NCI-H446 (cell line): ENCODE measurements around the gene NOTO.

Experiments used
- DNase-seq, 2 experiments: peaks; one replicate each; lab custom pipeline; 2025; lab: John Stamatoyannopoulos, UW

NOTO gene

GRCh38 chr2:73233932-73234832 lies 31.8 kb downstream of the NOTO start, which contains the start of gene CCT7:
Gene CCT7 (plus strand): TSS chr2:73234308. CDS start chr2:73234379, 71 bp downstream.
- peak; percentile 82 to 91 for DNase-seq

DNA sequence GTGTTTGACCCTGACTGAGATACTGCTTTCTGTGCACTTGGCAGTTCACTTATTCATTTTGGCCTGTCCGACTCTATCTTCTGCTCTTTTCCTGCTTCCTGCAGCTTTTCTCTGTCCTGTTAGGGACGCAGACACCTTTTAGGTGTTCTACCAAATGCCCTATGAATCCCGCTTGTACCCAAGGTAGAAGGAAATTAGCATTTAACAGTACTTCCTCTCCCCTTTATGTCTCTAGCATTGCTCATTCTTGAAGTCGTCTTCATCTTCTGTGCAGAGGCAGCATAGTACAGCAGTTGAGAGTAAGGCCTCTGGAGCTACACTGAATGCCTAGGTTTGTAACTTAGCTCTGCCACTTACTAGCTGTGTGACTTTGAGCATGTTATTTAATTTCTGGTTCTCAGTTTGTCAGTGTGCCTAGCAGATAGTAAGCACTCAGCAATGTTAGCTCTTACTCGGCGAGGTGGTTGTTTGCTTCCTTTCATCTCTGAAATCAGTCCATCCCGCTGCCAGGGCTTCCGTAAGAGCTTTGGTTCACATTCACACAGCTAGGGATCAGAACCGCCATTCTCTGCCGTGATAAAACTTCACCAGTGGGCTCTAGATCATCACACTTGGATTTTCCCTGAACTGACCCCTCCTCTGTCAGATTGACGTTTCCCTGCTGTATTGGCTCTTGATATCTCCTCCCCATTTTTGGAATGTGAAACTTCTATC lies 33.1 kb downstream of the NOTO start:
- DNase-seq = no peak

- DNase-seq = no peak
These were observed 34.8 kb downstream of the NOTO start for GRCh38 chr2:73237168-73237567.

DNA sequence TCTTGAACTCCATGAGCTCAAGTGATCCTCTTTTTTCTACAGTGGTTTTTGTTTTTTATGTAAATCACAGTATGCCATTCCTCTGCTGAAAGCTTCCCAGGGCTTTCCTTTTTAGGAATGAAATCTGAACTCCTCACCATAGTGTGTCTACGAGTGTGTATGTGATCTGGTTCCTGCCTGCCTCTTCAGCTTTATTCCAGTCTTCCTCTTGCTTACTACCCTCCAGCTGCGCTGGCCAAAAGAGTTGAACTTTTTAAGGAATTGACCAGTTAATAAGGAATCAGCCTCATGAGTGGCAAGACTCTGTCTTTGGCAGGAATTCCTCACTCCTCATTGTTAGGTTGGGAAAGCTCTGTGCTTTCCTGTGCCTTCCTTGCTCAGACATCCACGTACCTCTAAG lies 35.8 kb downstream of the NOTO start:
- no peak for DNase-seq

- DNase-seq = no peak
These were observed 36.6 kb downstream of the NOTO start for GRCh38 chr2:73238976-73239375.

DNA sequence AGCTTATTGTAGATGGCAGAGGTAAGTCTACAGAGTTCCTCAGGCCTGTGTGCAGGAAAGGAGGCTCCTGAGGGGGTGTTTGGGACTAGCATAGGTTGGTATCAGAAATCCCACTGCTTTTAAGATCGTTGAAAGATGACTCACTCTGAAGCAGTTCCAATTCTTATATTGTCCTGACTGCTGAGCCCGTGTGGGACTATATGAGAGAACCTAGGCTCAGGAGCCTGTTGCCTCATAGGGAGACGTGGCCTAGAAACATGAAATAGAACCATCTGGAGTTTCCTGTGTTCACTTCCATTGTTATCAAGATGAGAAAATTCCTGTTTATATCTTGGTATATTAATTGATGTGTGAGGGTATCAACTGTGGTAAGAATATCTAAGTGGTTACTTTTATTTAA lies 37.4 kb downstream of the NOTO start:
- DNase-seq = no peak

GRCh38 chr2:73243884-73244570 lies 41.7 kb downstream of the NOTO start:
- DNase-seq = peak; percentile 39 to 82

DNA sequence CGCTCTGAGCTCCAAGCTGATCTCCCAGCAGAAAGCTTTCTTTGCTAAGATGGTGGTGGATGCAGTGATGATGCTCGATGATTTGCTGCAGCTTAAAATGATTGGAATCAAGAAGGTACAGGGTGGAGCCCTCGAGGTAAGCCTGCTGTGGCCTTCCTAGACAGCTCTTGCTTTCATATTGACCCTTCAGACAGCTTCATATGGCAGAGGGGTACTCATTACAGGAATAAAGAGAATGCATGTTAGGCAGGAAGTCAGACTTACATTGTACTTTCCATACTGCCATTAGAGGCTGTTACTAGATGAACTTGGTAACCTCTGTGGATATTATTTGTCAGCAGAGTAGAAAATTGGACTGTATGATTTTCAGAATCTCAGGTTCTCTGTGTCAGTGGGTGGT lies 42.2 kb downstream of the NOTO start:
- DNase-seq = no peak

DNA sequence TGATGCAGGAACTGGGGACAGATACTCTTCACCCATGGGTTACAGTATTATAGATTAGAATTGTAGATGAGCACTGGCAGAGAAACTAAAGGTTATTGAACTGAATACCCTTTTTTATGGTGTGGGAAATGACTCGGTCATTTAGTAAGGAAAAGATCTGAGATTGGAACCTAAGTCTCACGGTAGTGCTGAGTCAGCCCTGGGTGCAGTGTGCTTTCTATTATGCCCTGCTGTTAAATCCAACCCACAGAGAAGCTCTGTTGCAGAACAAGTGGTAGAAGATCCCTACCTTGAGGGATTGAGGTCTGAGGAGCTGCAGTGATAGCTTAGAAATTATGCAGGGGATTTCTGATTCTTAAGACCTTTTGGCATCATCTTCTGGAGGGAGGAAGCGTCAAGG lies 44.5 kb downstream of the NOTO start:
- no peak for DNase-seq

DNA sequence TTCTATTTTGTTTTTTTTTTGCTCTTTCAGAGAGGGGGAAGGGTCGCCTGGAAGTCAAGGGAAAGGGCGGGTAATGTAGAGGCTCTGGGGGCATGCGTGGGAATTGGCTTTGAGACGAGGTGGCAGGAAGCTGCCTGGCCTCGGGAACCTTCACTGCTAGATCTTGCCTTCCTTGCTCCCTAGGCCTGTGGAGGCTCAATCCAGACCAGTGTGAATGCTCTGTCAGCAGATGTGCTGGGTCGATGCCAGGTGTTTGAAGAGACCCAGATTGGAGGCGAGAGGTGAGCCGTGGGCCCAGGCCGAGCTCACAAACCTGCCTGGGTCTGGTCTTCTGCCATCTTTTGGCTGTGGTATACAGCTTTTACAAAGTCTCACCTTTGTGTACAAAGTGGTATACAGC lies 47.3 kb downstream of the NOTO start:
- DNase-seq = no peak

DNA sequence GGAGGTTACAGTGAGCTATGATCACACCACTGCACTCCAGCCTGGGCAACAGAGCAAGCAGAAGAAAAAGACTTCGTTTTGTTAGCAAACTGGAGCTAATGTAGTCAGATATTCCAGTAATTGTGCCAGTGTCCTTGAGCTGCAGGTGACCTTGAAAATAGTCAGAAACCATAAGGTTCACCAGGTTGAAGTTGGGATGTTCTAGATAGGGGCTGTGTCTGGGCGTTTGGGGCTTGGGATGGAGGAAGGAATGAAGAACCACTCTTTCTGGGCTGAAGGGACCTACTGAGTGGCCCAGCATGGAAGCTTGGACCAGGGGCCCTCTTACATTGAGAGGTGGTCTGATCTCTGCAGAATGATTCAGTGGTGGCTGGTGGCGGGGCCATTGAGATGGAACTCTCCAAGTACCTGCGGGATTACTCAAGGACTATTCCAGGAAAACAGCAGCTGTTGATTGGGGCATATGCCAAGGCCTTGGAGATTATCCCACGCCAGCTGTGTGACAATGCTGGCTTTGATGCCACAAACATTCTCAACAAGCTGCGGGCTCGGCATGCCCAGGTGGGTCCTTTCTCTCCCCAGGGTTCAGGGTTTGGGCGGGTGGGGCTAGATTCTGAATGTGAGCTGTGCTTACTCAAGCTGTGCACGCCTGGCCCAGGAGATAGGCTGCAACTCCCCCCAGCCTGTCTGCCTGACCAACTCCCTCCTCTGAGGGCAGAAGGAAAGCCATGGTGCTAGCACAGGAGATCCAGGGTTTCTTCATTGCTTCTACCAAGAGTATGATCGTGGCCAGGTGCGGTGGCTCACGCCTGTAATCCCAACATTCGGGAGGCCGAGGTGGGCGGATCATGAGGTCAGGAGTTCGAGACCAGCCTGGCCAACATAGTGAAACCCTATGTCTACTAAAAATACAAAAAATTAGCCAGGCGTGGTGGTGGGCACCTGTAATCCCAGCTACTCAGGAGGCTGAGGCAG lies 48.8 kb downstream of the NOTO start:
- no peak for DNase-seq

DNA sequence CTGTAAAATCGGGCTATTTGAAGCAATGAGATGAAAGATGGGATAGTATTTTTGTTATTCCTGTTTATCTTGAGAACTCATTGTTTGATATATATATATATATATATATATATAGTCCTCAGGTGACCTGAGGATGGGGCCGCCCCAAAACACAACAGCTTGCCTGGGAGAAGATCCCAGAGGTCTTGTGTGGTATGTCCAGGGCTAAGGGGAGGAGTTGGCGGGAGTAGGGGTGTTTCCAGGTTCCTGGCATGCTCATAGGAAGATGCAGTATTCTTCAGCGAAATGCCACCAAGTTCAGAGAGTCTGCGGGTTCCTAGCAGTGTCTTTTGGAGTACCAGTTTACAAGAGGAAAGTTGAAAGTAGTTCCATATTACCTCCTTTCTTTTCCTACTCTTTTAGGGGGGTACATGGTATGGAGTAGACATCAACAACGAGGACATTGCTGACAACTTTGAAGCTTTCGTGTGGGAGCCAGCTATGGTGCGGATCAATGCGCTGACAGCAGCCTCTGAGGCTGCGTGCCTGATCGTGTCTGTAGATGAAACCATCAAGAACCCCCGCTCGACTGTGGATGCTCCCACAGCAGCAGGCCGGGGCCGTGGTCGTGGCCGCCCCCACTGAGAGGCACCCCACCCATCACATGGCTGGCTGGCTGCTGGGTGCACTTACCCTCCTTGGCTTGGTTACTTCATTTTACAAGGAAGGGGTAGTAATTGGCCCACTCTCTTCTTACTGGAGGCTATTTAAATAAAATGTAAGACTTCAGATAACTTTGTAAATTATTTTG lies 50.1 kb downstream of the NOTO start:
- DNase-seq = no peak

DNA sequence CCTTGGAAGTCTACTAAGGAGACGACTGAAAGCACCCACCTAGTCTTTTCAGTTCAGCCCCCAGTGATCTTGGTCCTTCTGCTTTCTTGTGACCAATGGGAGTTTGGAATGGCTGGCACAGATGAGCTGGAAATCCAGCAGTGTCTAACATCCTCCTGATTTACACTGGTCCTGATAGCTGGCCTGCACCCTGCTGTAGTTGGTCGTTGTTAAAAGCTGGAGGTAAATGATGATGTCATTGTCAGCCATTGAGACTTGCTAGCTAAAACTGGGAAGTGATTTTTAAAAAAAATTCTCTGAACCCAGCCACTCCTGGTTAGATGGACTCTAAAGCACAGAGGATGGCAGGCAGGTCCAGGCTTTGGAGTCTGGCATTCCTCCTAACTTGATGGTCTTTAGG lies 51.0 kb downstream of the NOTO start:
- no peak for DNase-seq

DNA sequence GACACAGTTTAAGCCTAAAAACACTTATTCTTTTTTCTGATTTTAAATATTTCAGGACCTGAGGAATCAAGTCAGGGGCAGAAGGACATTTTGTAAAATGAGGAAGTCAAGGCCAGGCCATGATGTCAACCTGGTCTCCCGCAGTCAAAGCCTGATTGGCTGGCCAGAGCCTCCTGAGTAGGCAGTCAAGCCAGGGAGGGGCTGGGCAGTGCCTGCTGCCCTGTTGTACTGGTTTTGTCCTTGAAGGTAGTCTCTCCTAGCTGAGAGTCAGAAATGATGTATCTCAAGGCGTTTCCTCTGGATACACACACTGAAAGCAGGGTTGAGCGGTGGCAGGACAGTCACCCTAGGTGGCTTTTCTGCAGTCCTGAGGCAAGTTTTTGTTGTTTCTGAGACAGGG lies 51.5 kb downstream of the NOTO start:
- no peak for DNase-seq

GRCh38 chr2:73254343-73255006 lies 52.1 kb downstream of the NOTO start:
- DNase-seq = no peak

DNA sequence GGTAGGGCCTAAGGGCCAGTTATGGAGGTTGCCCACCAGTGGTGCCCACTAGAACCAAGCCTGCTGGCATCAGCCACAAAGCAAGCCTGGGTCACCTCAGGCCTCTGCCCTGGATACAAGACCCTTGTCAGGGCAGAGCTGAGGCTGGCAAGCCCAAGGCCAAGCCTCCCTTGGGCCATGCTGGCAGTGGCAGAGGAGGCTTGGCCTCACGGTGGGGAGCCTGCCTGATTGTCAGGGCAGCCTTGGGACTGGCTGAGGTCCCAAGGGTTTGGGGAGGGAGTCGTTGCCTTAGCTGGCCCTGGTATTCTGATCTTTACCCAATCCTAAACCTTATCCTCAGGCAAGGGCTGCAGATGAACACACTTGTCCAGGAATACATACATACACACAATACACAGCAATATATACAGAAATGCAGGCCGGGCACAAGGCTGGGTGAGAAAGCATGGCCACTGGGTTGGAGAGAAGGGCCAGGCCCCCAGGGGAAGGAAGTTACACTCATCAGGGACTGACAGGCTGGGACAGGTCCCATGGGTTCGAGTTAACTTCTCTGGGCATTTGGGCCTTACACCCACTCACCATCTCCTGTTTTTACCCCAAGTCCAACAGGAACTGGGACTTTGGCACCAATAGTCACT lies 52.8 kb downstream of the NOTO start:
- DNase-seq = no peak

DNA sequence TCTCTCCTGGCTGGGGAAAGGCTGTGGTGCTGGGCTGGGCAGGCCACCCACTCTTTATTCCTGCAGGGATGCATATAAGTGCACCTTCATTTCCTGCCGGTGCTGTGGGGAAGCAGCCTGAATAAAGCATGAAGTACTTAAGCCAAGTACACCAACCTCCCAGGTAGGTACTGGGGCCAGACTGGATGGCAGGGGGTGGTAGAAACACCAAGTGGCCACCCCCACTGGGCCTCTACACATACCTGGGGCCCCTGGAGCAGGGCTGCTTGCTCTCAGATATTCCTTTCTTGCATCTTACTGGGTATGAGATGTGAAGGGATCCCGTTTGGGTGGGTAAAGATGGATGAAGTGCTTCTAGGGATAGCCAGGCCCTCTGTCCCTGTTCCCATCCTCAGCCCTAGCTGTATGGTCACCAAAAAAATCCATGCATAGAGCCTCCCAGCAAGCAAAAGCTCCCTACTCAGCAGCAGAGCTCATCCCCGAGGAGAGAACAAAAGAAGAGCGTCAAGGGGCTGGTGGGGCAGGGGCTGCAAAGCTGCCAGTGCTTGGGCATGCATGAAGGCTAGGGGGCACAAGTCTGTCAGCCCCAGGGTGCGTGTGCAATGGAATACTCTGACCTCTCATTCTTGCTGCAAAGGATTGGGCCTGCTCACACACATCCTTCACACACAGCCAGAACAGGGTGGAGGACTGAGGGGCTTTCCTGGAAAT lies 53.7 kb downstream of the NOTO start:
- no peak for DNase-seq

GRCh38 chr2:73256618-73256922 lies 54.2 kb downstream of the NOTO start:
- DNase-seq = no peak

GRCh38 chr2:73257021-73257420 lies 54.6 kb downstream of the NOTO start:
- no peak for DNase-seq
